Tibial nerve (tissue), 3 donors: ENCODE measurements around the gene PNPLA3.

Experiments used
- CTCF ChIP-seq, 5 experiments: fragments of 200-600 bp in 3 of 5; fragments of 450-650 bp in 2 of 5; sonication (generic) in 3 of 5; IDR thresholded peaks; one replicate each; pipeline ENCODE4 v1.5.1; 2016 to 2019; ENCODE audit warnings: antibody characterized with exemption in 5 of 5, mild to moderate bottlenecking in 3 of 5, moderate library complexity in 2 of 5
- POLR2A ChIP-seq, 2 donors: fragments of 450-650 bp; IDR thresholded peaks; one replicate each; pipeline ENCODE4 v1.6.1; 2017; ENCODE audit warnings: antibody characterized with exemption in 2 of 2, mild to moderate bottlenecking in 2 of 2, moderate library complexity in 2 of 2

GRCh38 chr22:43980996-43981395 is 57.4 kb downstream of the PNPLA3 start:
- TF ChIP-seq CTCF (IDR thresholded peaks at IDR 0.05) (no peak), POLR2A (IDR thresholded peaks at IDR 0.05) (no peak)
